Omental fat pad (tissue), 4 donors: Measurements from ENCODE around the gene TECPR1. TPM values are rescaled to one million over a fixed set of nuclear protein-coding genes. Genes with fewer than 3 reads are reported as not detected.
A peak's percentile ranks its signal among the peaks of the same experiment; 100 is the strongest.

Experiments
- ATAC-seq: fragments of 150-250 bp; one replicate; pipeline ENCODE4 v1.9.1; 2016; ENCODE audit warnings: mild to moderate bottlenecking, moderate library complexity; ENCODE audit not compliant: low FRiP score
- DNase-seq: peaks from one replicate; pipeline ENCODE4 v3.0.0-alpha.2; 2019; ENCODE audit warnings: low spot score
- CTCF ChIP-seq, 3 donors: fragments of 450-650 bp; IDR thresholded peaks; one replicate each; pipeline ENCODE4 v1.5.1; 2016 to 2017; ENCODE audit warnings: antibody characterized with exemption in 3 of 3, mild to moderate bottlenecking in 3 of 3, moderate library complexity in 2 of 3
- total RNA-seq, 4 donors: library from RNA; depleted of rRNA; stranded (reverse); fragments of >200 nt; gene quantifications; one replicate each; pipeline ENCODE4 v1.1.0, GENCODE V29; 2016

The TECPR1 gene
- total RNA-seq, 4 donors from 2014 or later: 12.0 to 36.3 (median 17.1) TPM

- TF ChIP-seq CTCF (IDR thresholded peaks at IDR 0.05): no peak
Observed at GRCh38 chr7:98166668-98166970, 85.4 kb downstream of the TECPR1 start.

GRCh38 chr7:98165827-98166667 lies 86.0 kb downstream of the TECPR1 start:
- TF ChIP-seq CTCF (IDR thresholded peaks at IDR 0.05): peak in 1 of 3 donors; percentile 15
- no peak for ATAC-seq
- DNase-seq: no peak

More at GRCh38 chr7:98166668-98166970, 85.4 kb downstream of the TECPR1 start:
- DNase-seq: no peak
- no peak for ATAC-seq

Other genes with a start within 250 kb of the TECPR1 start
- 10 to 100 TPM; 11.0 to 15.8 (median 12.0) TPM for gene LMTK2, start 145.4 kb downstream of the TECPR1 start, total RNA-seq
- gene BHLHA15, start 40.8 kb downstream of the TECPR1 start, total RNA-seq: 1 to 10 TPM in 2 of 4 donors, not detected in 2; 1.5 to 3.5 TPM
- gene BRI3, start 29.5 kb upstream of the TECPR1 start, total RNA-seq: 100 to 1,000 TPM in 1 of 4 donors, 10 to 100 TPM in 3; 39.0 to 126 (median 71.8) TPM
- gene BAIAP2L1, start 148.9 kb upstream of the TECPR1 start, total RNA-seq: 1 to 10 TPM; 2.5 to 6.3 (median 3.0) TPM